PC-9 (cell line): Measurements from ENCODE around the gene PLB1. TPM values are rescaled to one million over a fixed set of nuclear protein-coding genes. Genes with fewer than 3 reads are reported as not detected.

Source experiments
- BruUV-seq: library from RNA; stranded (reverse); fragments of 400-500 nt; replicated peaks from 2 replicates; lab custom pipeline; 2021; lab: Mats Ljungman, UMichigan
- CTCF ChIA-PET: fragments of 300-600 bp; sonication (Branson Sonifier 250); formaldehyde crosslinking; loops from one replicate; lab custom pipeline; 2022; ENCODE audit warnings: antibody characterized with exemption; lab: Charles Lee
- POLR2A ChIA-PET: fragments of 300-600 bp; sonication (Branson Sonifier 250); formaldehyde crosslinking; loops from one replicate; lab custom pipeline; 2022; ENCODE audit warnings: antibody characterized with exemption; ENCODE audit not compliant: unreplicated experiment; lab: Charles Lee
- DNase-seq, 2 experiments: peaks; one replicate each; pipeline versions ENCODE4 v3.0.0 to v3.0.0-alpha.2; 2015 to 2022; ENCODE audit warnings: mixed read lengths in 1 of 2
- H2AFZ ChIP-seq: fragments of 200-600 bp; sonication (generic); 2 replicates; pipeline ENCODE4 v1.8.1; 2017; ENCODE audit warnings: antibody characterized with exemption
- H3F3A ChIP-seq: fragments of 200-600 bp; sonication (generic); 2 replicates; pipeline ENCODE4 v1.8.1; 2017; ENCODE audit warnings: antibody characterized with exemption, mild to moderate bottlenecking, low read depth; ENCODE audit not compliant: insufficient read depth
- H3K27ac ChIP-seq: fragments of 200-600 bp; sonication (generic); 2 replicates; pipeline ENCODE4 v1.6.1; 2016; ENCODE audit warnings: mixed run types
- H3K27me3 ChIP-seq: fragments of 200-600 bp; sonication (generic); 2 replicates; pipeline ENCODE4 v1.6.1; 2016; ENCODE audit warnings: low read depth, mixed run types; ENCODE audit not compliant: insufficient read depth
- H3K36me3 ChIP-seq: fragments of 200-600 bp; sonication (generic); 2 replicates; pipeline ENCODE4 v1.6.1; 2016; ENCODE audit warnings: low read depth, mixed run types
- H3K4me1 ChIP-seq: fragments of 200-600 bp; sonication (generic); replicated peaks from 2 replicates; pipeline ENCODE4 v1.6.1; 2016; ENCODE audit warnings: mixed run types; ENCODE audit not compliant: insufficient read depth
- H3K4me2 ChIP-seq: fragments of 200-600 bp; sonication (generic); 2 replicates; pipeline ENCODE4 v1.6.1; 2017; ENCODE audit warnings: mixed run types
- H3K4me3 ChIP-seq: fragments of 200-600 bp; sonication (generic); 2 replicates; pipeline ENCODE4 v1.6.1; 2016; ENCODE audit warnings: mixed run types
- H3K79me2 ChIP-seq: fragments of 200-600 bp; sonication (generic); 2 replicates; pipeline ENCODE4 v1.6.1; 2017; ENCODE audit warnings: low read depth, mixed run types
- H3K9me2 ChIP-seq: fragments of 200-600 bp; sonication (generic); 2 replicates; pipeline ENCODE4 v1.8.1; 2017; ENCODE audit warnings: mild to moderate bottlenecking; ENCODE audit not compliant: insufficient read depth
- H3K9me3 ChIP-seq: fragments of 200-600 bp; sonication (generic); 2 replicates; pipeline ENCODE4 v1.8.1; 2016; ENCODE audit warnings: low read depth; ENCODE audit not compliant: insufficient read depth
- H4K20me1 ChIP-seq: fragments of 200-600 bp; sonication (generic); 2 replicates; pipeline ENCODE4 v1.8.1; 2017; ENCODE audit not compliant: insufficient read depth
- CTCF ChIP-seq: fragments of 200-600 bp; sonication (generic); conservative IDR thresholded peaks from 2 replicates; pipeline ENCODE4 v1.6.1; 2017; ENCODE audit warnings: mixed run types, antibody characterized with exemption, mild to moderate bottlenecking, moderate library complexity
- EZH2 ChIP-seq: fragments of 200-600 bp; sonication (generic); IDR thresholded peaks from 2 replicates; pipeline ENCODE4 v1.8.0; 2017; ENCODE audit warnings: antibody characterized with exemption, low read depth
- intact Hi-C: fragments of 100-400 bp; cut with micrococcal nuclease; formaldehyde crosslinking; loops from one replicate; pipeline ENCODE4 v1.10.0; 2022; ENCODE audit not compliant: unreplicated experiment
- total RNA-seq: library from RNA; stranded (reverse); gene quantifications from 2 replicates; pipeline ENCODE4 v1.2.3, GENCODE V29; 2021

PLB1 gene
- total RNA-seq, 1 experiment from 2014 or later = 2.7 TPM

GRCh38 chr2:28522481-28522880, 26.6 kb downstream of the PLB1 start:
- ChIA-PET CTCF (no interaction called here), POLR2A (no interaction called here)
- H2AFZ ChIP-seq = no peak overlapping the region
- H3K4me1 ChIP-seq = no peaks in the 10 kb centered on the region
- no peak overlapping the region for H3K4me2 ChIP-seq
- H3K9me2 ChIP-seq = no peaks in the 10 kb centered on the region; the same call in 1 of the 2 replicates
- no peaks in the 10 kb centered on the region for H3K36me3 ChIP-seq
- H3K27ac ChIP-seq = no peak overlapping the region
- no TSS peak for BruUV-seq
- no peaks in the 10 kb centered on the region for H3K9me3 ChIP-seq
- intact Hi-C loops = no loop called here
- no peaks in the 10 kb centered on the region for H4K20me1 ChIP-seq
- no peaks in the 10 kb centered on the region for H3F3A ChIP-seq
- TF ChIP-seq CTCF (no peak), EZH2 (no peak)
- no peak overlapping the region for H3K4me3 ChIP-seq
- no peaks in the 10 kb centered on the region for H3K27me3 ChIP-seq
- no peak for DNase-seq
- H3K79me2 ChIP-seq = no peaks in the 10 kb centered on the region

GRCh38 chr2:28523902-28524301, 28.0 kb downstream of the PLB1 start:
- no TSS peak for BruUV-seq
- Histone ChIP-seq H3K4me2 (no peak overlapping the region), H3K79me2 (no peaks in the 10 kb centered on the region), H3K27ac (no peak overlapping the region), H3K27me3 (no peaks in the 10 kb centered on the region), H3K4me1 (no peaks in the 10 kb centered on the region), H3F3A (no peaks in the 10 kb centered on the region), H3K9me3 (no peaks in the 10 kb centered on the region), H3K36me3 (no peaks in the 10 kb centered on the region), H3K9me2 (no peaks in the 10 kb centered on the region; the same call in 1 of the 2 replicates), H2AFZ (no peak overlapping the region), H4K20me1 (no peaks in the 10 kb centered on the region), H3K4me3 (no peak overlapping the region)
- ChIA-PET CTCF (no interaction called here), POLR2A (interaction anchor here (0.7 kb wide), 1 partner anchor 53 kb away, joined by 3 read pairs; no protein-coding TSS in a partner anchor)
- no peak for DNase-seq
- intact Hi-C loops = no loop called here
- TF ChIP-seq EZH2 = no peak
- no peak for TF ChIP-seq CTCF

- no peaks in the 10 kb centered on the region for H3K27me3 ChIP-seq
- no peak overlapping the region for H3K27ac ChIP-seq
- DNase-seq = no peak
- no peaks in the 10 kb centered on the region for H3K9me2 ChIP-seq
- no peaks in the 10 kb centered on the region for H3K79me2 ChIP-seq
- H3K9me3 ChIP-seq = no peaks in the 10 kb centered on the region
- BruUV-seq = no TSS peak
- POLR2A ChIA-PET = no interaction called here
- TF ChIP-seq CTCF (no peak), EZH2 (no peak)
- H3K36me3 ChIP-seq = no peaks in the 10 kb centered on the region
- no peaks in the 10 kb centered on the region for H3F3A ChIP-seq
- H2AFZ ChIP-seq = no peak overlapping the region
- intact Hi-C loops = no loop called here
- CTCF ChIA-PET = no interaction called here
- H3K4me1 ChIP-seq = no peaks in the 10 kb centered on the region
- no peak overlapping the region for H3K4me3 ChIP-seq
- H3K4me2 ChIP-seq = no peak overlapping the region
- H4K20me1 ChIP-seq = no peaks in the 10 kb centered on the region
Measured at GRCh38 chr2:28525481-28525880, 29.6 kb downstream of the PLB1 start.
